IPS DF 4.7 (cell line): ENCODE measurements around the gene SBNO2.

Source experiments
- DNase-seq: peaks from one replicate; pipeline ENCODE4 v3.0.0-alpha.2; 2013; ENCODE audit warnings: low spot score; ENCODE audit errors: extremely low read depth

SBNO2 gene

GRCh38 chr19:1063030-1063908, 110.8 kb downstream of the SBNO2 start:
- DNase-seq, result no peak

GRCh38 chr19:1062387-1063029, 111.6 kb downstream of the SBNO2 start:
- DNase-seq, result no peak

GRCh38 chr19:1061987-1062386, 112.1 kb downstream of the SBNO2 start:
- DNase-seq, result no peak

GRCh38 chr19:1060689-1061088, 113.4 kb downstream of the SBNO2 start:
- no peak for DNase-seq

GRCh38 chr19:1058112-1058511, 116.0 kb downstream of the SBNO2 start:
- DNase-seq, result no peak
